BJ (cell line): ENCODE results near the gene CAPN1. TPM values are rescaled to one million over a fixed set of nuclear protein-coding genes. Genes with fewer than 3 reads are reported as not detected.

Experiments used
- CTCF ChIA-PET: fragments of 350-600 bp; formaldehyde crosslinking; extraction: SDS; loops from one replicate; lab custom pipeline; 2021; ENCODE audit warnings: antibody characterized with exemption, inconsistent platforms; lab: Yijun Ruan, JAX
- POLR2A ChIA-PET: fragments of 300-600 bp; sonication (Branson Sonifier 250); formaldehyde crosslinking; extraction: SDS; loops from one replicate; lab custom pipeline; 2021; ENCODE audit warnings: antibody characterized with exemption; lab: Charles Lee
- DNase-seq: peaks from one replicate; pipeline ENCODE4 v3.0.0-alpha.2; 2011; ENCODE audit warnings: low read depth
- H3K27me3 ChIP-seq: 2 replicates; pipeline ENCODE4 v1.6.0; 2011; ENCODE audit warnings: low read length; ENCODE audit not compliant: control insufficient read depth, insufficient read depth
- H3K36me3 ChIP-seq: 2 replicates; pipeline ENCODE4 v1.5.1; 2011; ENCODE audit warnings: low read length; ENCODE audit not compliant: control insufficient read depth, insufficient read depth
- H3K4me3 ChIP-seq: 2 replicates; pipeline ENCODE4 v1.5.1; 2011; ENCODE audit warnings: low read depth, mild to moderate bottlenecking, control low read depth, low read length
- polyA plus RNA-seq: library from polyadenylated mRNA; depleted of rRNA; stranded (reverse); fragments of >200 nt; gene quantifications from 2 replicates; pipeline ENCODE4 v1.2.3, GENCODE V29; 2011
- TF ChIP-seq, protein P1 (sequence below): IDR thresholded peaks from 2 replicates; pipeline ENCODE4 v1.5.1; 2011; ENCODE audit warnings: low read depth, mild to moderate bottlenecking, control low read depth, inconsistent platforms, low read length, moderate library complexity; ENCODE audit not compliant: insufficient read depth

CAPN1 gene
- polyA plus RNA-seq, 1 experiment: 181 TPM

DNA sequence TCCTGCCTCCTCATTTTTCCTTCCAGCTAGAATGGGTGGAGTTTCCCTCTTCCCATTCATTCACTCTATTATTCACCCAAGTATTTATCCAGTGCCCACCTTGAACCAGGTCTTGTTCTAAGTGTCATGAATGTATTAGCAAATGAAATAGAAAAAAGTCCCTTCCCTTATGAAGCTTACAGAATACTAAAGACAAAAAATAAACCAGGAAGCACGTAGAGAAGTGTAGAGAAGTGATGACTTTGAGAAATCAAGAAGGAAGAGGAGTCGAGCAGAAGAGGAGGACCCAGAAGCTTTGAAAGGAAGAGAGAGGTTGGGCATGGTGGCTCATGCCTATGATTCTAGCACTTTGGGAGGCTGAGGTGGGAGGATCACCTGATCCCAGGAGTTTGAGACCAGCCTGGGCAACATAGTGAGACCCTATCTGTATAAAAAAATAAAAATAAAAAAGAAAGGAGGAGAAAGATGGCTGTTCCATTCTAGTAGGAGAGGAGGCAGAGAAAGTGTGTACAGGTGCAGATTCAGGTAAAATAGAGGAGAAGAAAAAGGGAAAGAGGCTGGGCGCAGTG is 30.3 kb upstream of the CAPN1 start:
- DNase-seq: no peak
- POLR2A ChIA-PET: no interaction called here
- H3K27me3 ChIP-seq: peaks cover 1% of the 10 kb centered on the region; the same call in 1 of the 2 replicates
- H3K4me3 ChIP-seq: no peak overlapping the region
- H3K36me3 ChIP-seq: no peaks in the 10 kb centered on the region
- TF ChIP-seq, protein P1, sequence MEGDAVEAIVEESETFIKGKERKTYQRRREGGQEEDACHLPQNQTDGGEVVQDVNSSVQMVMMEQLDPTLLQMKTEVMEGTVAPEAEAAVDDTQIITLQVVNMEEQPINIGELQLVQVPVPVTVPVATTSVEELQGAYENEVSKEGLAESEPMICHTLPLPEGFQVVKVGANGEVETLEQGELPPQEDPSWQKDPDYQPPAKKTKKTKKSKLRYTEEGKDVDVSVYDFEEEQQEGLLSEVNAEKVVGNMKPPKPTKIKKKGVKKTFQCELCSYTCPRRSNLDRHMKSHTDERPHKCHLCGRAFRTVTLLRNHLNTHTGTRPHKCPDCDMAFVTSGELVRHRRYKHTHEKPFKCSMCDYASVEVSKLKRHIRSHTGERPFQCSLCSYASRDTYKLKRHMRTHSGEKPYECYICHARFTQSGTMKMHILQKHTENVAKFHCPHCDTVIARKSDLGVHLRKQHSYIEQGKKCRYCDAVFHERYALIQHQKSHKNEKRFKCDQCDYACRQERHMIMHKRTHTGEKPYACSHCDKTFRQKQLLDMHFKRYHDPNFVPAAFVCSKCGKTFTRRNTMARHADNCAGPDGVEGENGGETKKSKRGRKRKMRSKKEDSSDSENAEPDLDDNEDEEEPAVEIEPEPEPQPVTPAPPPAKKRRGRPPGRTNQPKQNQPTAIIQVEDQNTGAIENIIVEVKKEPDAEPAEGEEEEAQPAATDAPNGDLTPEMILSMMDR: no peak
- CTCF ChIA-PET: no interaction called here

DNA sequence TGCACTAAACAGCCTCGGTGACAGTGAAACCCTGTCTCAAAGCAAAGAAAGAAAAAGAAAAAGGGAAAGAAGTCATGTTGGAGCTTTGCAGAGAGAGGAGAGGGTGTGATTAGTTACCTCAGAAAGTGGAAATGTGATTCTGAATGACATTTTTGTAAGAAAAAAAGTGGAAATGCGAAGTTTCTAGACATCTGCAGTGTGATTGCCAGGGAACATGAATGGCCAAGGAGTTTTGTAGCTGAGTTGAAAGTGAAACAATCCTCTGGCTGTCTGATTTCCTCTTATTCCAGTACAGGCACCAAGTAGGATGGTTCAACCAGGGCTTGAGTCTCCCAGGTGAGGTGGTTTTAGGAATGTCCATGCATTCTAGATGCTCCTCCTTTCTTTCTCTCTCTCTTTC is 29.6 kb upstream of the CAPN1 start:
- Histone ChIP-seq H3K4me3 (no peak overlapping the region), H3K36me3 (no peaks in the 10 kb centered on the region), H3K27me3 (no peaks in the 10 kb centered on the region)
- ChIA-PET POLR2A (no interaction called here), CTCF (no interaction called here)
- DNase-seq: no peak
- TF ChIP-seq, protein P1: no peak

DNA sequence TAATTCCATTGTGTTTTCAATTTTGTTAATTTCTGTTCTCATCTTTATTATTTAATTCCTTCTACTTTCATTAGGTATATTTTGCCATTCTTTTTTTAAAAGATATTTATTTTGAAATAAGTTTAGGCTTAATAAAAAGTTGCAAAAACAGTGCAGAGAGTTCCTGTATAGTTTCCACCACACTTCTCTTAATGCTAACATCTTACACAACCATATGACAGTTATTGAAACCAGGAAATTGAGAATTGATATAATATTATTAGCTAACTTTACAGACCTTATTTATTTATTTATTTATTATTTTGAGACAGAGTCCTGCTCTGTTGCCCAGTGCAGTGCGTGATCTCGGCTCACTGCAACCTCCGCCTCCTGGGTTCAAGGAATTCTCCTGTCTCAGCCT is 25.5 kb upstream of the CAPN1 start:
- TF ChIP-seq, protein P1: no peak
- DNase-seq: no peak

DNA sequence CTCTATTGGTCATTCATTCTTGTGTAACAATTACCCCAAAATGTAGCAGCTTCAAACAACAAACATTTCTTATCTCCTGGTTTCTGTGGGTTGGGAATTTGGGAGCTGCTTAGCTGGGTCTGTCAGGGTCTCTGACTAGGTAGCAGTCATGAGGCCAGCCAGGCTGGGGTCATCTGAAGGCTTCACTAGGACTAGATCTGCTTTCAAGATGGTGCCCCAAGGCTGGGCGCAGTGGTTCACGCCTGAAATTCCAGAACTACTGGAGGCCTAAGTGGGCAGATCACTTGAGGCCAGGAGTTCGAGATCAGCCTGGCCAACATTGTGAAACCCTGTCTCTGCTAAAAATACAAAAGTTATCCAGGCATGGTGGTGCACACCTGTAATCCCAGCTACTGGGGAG is 24.8 kb upstream of the CAPN1 start:
- ChIA-PET POLR2A (no interaction called here), CTCF (interaction anchor here (0.7 to 1.0 kb wide), 2 partner anchors 46 to 59 kb away, joined by 3 read pairs; partner anchors contain the start of gene TM7SF2)
- no peak for DNase-seq
- Histone ChIP-seq H3K4me3 (no peak overlapping the region), H3K27me3 (peaks cover 4% of the 10 kb centered on the region; the same call in 1 of the 2 replicates), H3K36me3 (no peaks in the 10 kb centered on the region)
- TF ChIP-seq, protein P1: no peak

More for the DNA sequence above, 25.5 kb upstream of the CAPN1 start:
- ChIA-PET CTCF (interaction anchor here (1.0 kb wide), 1 partner anchor 58 kb away, joined by 3 read pairs; no protein-coding TSS in a partner anchor), POLR2A (no interaction called here)
- Histone ChIP-seq H3K36me3 (no peaks in the 10 kb centered on the region), H3K27me3 (peaks cover 4% of the 10 kb centered on the region; the same call in 1 of the 2 replicates), H3K4me3 (no peak overlapping the region)

DNA sequence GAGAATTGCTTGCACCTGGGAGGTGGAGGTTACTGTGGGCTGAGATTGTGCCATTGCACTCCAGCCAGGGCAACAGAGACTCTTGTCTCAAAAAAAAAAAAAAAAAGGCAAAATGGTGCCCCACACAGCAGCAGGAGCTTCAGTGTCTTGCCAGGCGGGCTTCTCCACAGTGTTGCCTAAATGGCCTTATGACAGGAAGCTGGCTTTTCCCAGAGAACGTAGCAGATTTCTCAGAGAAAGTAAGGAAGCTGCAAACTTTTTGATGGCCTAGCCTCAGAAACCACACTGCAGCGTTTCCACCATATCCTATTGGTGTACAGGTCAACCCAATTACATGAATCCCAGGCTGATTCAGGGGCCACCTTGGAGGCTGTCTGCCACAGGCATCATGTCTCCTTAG is 24.4 kb upstream of the CAPN1 start:
- H3K36me3 ChIP-seq: no peaks in the 10 kb centered on the region
- H3K27me3 ChIP-seq: peaks cover 4% of the 10 kb centered on the region; the same call in 1 of the 2 replicates
- CTCF ChIA-PET: interaction anchor here (0.7 to 1.0 kb wide), 2 partner anchors 46 to 59 kb away, joined by 3 read pairs; partner anchors contain the start of gene TM7SF2
- TF ChIP-seq, protein P1: no peak
- POLR2A ChIA-PET: no interaction called here
- H3K4me3 ChIP-seq: no peak overlapping the region
- no peak for DNase-seq
